ENCODE measurements around the gene RNF126.
A peak's percentile ranks its signal among the peaks of the same experiment; 100 is the strongest.

RNF126 gene

GRCh38 chr19:682678-683320, 19.8 kb upstream of the RNF126 start:
- Histone ChIP-seq H3K9me3 (ENCODE audit: control insufficient read depth, insufficient read depth, low read length) (no peaks in the 10 kb centered on the region), H3K27me3 (ENCODE audit: control insufficient read depth, insufficient read depth, low read length) (no peaks in the 10 kb centered on the region), H3K9ac (ENCODE audit: low read depth, low read length) (no peak overlapping the region), H3K4me3 (ENCODE audit: low read depth, low read length) (no peak overlapping the region), H3K27ac (ENCODE audit: low read depth, low read length) (no peak overlapping the region), H3K36me3 (ENCODE audit: control insufficient read depth, insufficient read depth, low read length) (no peaks in the 10 kb centered on the region), H3K4me1 (ENCODE audit: control insufficient read depth, insufficient read depth, low read length) (peaks cover 5% of the 10 kb centered on the region; the same call in 1 of the 2 replicates)

GRCh38 chr19:681029-682019, 18.3 kb upstream of the RNF126 start:
- Histone ChIP-seq H3K36me3 (ENCODE audit: control insufficient read depth, insufficient read depth, low read length) (no peaks in the 10 kb centered on the region), H3K9me3 (ENCODE audit: control insufficient read depth, insufficient read depth, low read length) (no peaks in the 10 kb centered on the region), H3K4me1 (ENCODE audit: control insufficient read depth, insufficient read depth, low read length) (peaks cover 5% of the 10 kb centered on the region; the same call in 1 of the 2 replicates), H3K9ac (ENCODE audit: low read depth, low read length) (no peak overlapping the region), H3K27ac (ENCODE audit: low read depth, low read length) (peak overlapping the region; percentile 90), H3K4me3 (ENCODE audit: low read depth, low read length) (peak overlapping the region; percentile 87), H3K27me3 (ENCODE audit: control insufficient read depth, insufficient read depth, low read length) (peaks cover 5% of the 10 kb centered on the region)

- peaks cover 5% of the 10 kb centered on the region; the same call in 1 of the 2 replicates for H3K4me1 ChIP-seq (ENCODE audit: control insufficient read depth, insufficient read depth, low read length)
- no peaks in the 10 kb centered on the region for H3K9me3 ChIP-seq (ENCODE audit: control insufficient read depth, insufficient read depth, low read length)
- peak overlapping the region; percentile 78 for H3K9ac ChIP-seq (ENCODE audit: low read depth, low read length)
- H3K4me3 ChIP-seq (ENCODE audit: low read depth, low read length): peak overlapping the region; percentile 87
- H3K36me3 ChIP-seq (ENCODE audit: control insufficient read depth, insufficient read depth, low read length): no peaks in the 10 kb centered on the region
- peaks cover 9% of the 10 kb centered on the region for H3K27me3 ChIP-seq (ENCODE audit: control insufficient read depth, insufficient read depth, low read length)
- H3K27ac ChIP-seq (ENCODE audit: low read depth, low read length): peak overlapping the region; percentile 90
These were observed 17.4 kb upstream of the RNF126 start for GRCh38 chr19:680287-681028.

GRCh38 chr19:679418-680286, 16.6 kb upstream of the RNF126 start:
- H3K27ac ChIP-seq (ENCODE audit: low read depth, low read length): peak overlapping the region; percentile 86
- H3K4me1 ChIP-seq (ENCODE audit: control insufficient read depth, insufficient read depth, low read length): peaks cover 5% of the 10 kb centered on the region; the same call in 1 of the 2 replicates
- H3K4me3 ChIP-seq (ENCODE audit: low read depth, low read length): peak overlapping the region; percentile 80
- peaks cover 16% of the 10 kb centered on the region for H3K27me3 ChIP-seq (ENCODE audit: control insufficient read depth, insufficient read depth, low read length)
- peak overlapping the region; percentile 67; the same call in 1 of the 2 replicates for H3K9ac ChIP-seq (ENCODE audit: low read depth, low read length)
- H3K9me3 ChIP-seq (ENCODE audit: control insufficient read depth, insufficient read depth, low read length): no peaks in the 10 kb centered on the region
- H3K36me3 ChIP-seq (ENCODE audit: control insufficient read depth, insufficient read depth, low read length): no peaks in the 10 kb centered on the region

GRCh38 chr19:678791-679388, 15.9 kb upstream of the RNF126 start:
- no peaks in the 10 kb centered on the region for H3K9me3 ChIP-seq (ENCODE audit: control insufficient read depth, insufficient read depth, low read length)
- peaks cover 16% of the 10 kb centered on the region for H3K27me3 ChIP-seq (ENCODE audit: control insufficient read depth, insufficient read depth, low read length)
- no peaks in the 10 kb centered on the region for H3K36me3 ChIP-seq (ENCODE audit: control insufficient read depth, insufficient read depth, low read length)
- H3K27ac ChIP-seq (ENCODE audit: low read depth, low read length): no peak overlapping the region
- H3K4me1 ChIP-seq (ENCODE audit: control insufficient read depth, insufficient read depth, low read length): peaks cover 5% of the 10 kb centered on the region; the same call in 1 of the 2 replicates
- no peak overlapping the region for H3K9ac ChIP-seq (ENCODE audit: low read depth, low read length)
- peak overlapping the region; percentile 80; the same call in 1 of the 2 replicates for H3K4me3 ChIP-seq (ENCODE audit: low read depth, low read length)

- H3K9ac ChIP-seq (ENCODE audit: low read depth, low read length): no peak overlapping the region
- H3K27me3 ChIP-seq (ENCODE audit: control insufficient read depth, insufficient read depth, low read length): peaks cover 16% of the 10 kb centered on the region
These were observed 14.8 kb upstream of the RNF126 start for GRCh38 chr19:677601-678436.

GRCh38 chr19:677201-677600, 14.2 kb upstream of the RNF126 start:
- Histone ChIP-seq H3K36me3 (ENCODE audit: control insufficient read depth, insufficient read depth, low read length) (no peaks in the 10 kb centered on the region), H3K4me3 (ENCODE audit: low read depth, low read length) (no peak overlapping the region), H3K4me1 (ENCODE audit: control insufficient read depth, insufficient read depth, low read length) (peaks cover 5% of the 10 kb centered on the region; the same call in 1 of the 2 replicates), H3K27ac (ENCODE audit: low read depth, low read length) (no peak overlapping the region), H3K27me3 (ENCODE audit: control insufficient read depth, insufficient read depth, low read length) (peaks cover 16% of the 10 kb centered on the region), H3K9ac (ENCODE audit: low read depth, low read length) (no peak overlapping the region), H3K9me3 (ENCODE audit: control insufficient read depth, insufficient read depth, low read length) (no peaks in the 10 kb centered on the region)

More at GRCh38 chr19:677601-678436, 14.8 kb upstream of the RNF126 start:
- peaks cover 5% of the 10 kb centered on the region; the same call in 1 of the 2 replicates for H3K4me1 ChIP-seq (ENCODE audit: control insufficient read depth, insufficient read depth, low read length)
- no peak overlapping the region for H3K27ac ChIP-seq (ENCODE audit: low read depth, low read length)
- no peaks in the 10 kb centered on the region for H3K36me3 ChIP-seq (ENCODE audit: control insufficient read depth, insufficient read depth, low read length)
- H3K4me3 ChIP-seq (ENCODE audit: low read depth, low read length): no peak overlapping the region
- no peaks in the 10 kb centered on the region for H3K9me3 ChIP-seq (ENCODE audit: control insufficient read depth, insufficient read depth, low read length)

- H3K27ac ChIP-seq (ENCODE audit: low read depth, low read length): no peak within 1 kb of the TSS
- H3K4me1 ChIP-seq (ENCODE audit: control insufficient read depth, insufficient read depth, low read length): peaks cover 5% of the 10 kb centered on the region; the same call in 1 of the 2 replicates
- H3K4me3 ChIP-seq (ENCODE audit: low read depth, low read length): peak within 1 kb of the TSS; percentile 41; the same call in 1 of the 2 replicates
- no peaks in the 10 kb centered on the region for H3K9me3 ChIP-seq (ENCODE audit: control insufficient read depth, insufficient read depth, low read length)
- peaks cover 16% of the 10 kb centered on the region for H3K27me3 ChIP-seq (ENCODE audit: control insufficient read depth, insufficient read depth, low read length)
- H3K36me3 ChIP-seq (ENCODE audit: control insufficient read depth, insufficient read depth, low read length): no peaks in the 10 kb centered on the region
- H3K9ac ChIP-seq (ENCODE audit: low read depth, low read length): no peak within 1 kb of the TSS
These were observed 13.5 kb upstream of the RNF126 start, which contains the start of gene FSTL3 for GRCh38 chr19:676339-677105. Gene FSTL3 (plus strand): TSS chr19:676392. CDS start chr19:676424, 32 bp downstream.

GRCh38 chr19:676007-676338, 13.0 kb upstream of the RNF126 start:
- no peaks in the 10 kb centered on the region for H3K36me3 ChIP-seq (ENCODE audit: control insufficient read depth, insufficient read depth, low read length)
- no peak overlapping the region for H3K9ac ChIP-seq (ENCODE audit: low read depth, low read length)
- peaks cover 16% of the 10 kb centered on the region for H3K27me3 ChIP-seq (ENCODE audit: control insufficient read depth, insufficient read depth, low read length)
- H3K9me3 ChIP-seq (ENCODE audit: control insufficient read depth, insufficient read depth, low read length): no peaks in the 10 kb centered on the region
- peaks cover 5% of the 10 kb centered on the region; the same call in 1 of the 2 replicates for H3K4me1 ChIP-seq (ENCODE audit: control insufficient read depth, insufficient read depth, low read length)
- no peak overlapping the region for H3K27ac ChIP-seq (ENCODE audit: low read depth, low read length)
- no peak overlapping the region for H3K4me3 ChIP-seq (ENCODE audit: low read depth, low read length)
